DMS 273 (cell line): ENCODE data around the gene TECPR1.
"Not testable (repeated sequence)": the region's sequence is repeated elsewhere in the genome, so short reads cannot be mapped to it uniquely, and the experiment has no call there.

Experiments
- DNase-seq: peaks from one replicate; lab custom pipeline; 2025; ENCODE audit not compliant: unreplicated experiment; lab: John Stamatoyannopoulos, UW

The TECPR1 gene

DNA sequence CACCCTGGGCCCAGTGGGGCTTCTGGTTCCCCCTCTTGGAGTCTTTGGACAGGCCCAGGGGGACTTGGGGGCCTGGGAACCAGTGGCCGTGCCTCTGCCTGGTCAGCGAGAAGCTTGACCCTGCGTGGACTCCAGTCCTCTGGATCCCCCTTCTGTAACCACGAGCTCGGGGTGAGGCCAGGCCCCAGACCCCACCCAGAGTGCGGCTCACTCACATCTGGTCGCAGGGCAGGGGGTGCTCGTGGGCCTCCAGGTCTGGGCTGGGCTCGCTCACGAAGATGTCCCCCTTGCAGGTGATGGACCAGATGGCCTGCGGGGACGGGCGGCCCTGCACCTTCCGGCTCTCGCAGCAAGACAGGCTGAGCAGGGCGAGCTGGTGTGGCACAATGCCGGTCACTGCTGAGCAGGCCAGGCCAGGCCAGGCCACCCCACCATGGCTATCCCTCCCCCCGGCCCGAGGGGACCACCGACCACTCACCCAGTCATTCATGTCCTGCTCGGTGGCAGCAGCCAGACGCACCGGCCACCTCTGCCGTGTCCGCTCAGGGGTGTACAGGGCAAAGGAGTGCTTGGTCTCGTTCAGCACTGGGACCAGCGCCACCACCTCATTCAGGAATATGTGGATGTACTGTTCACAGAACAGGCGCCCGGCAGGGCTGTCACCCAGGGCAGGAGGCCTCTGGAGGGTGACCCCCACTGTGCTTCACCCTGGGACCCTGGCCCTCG is 21.1 kb downstream of the TECPR1 start:
- no peak for DNase-seq

DNA sequence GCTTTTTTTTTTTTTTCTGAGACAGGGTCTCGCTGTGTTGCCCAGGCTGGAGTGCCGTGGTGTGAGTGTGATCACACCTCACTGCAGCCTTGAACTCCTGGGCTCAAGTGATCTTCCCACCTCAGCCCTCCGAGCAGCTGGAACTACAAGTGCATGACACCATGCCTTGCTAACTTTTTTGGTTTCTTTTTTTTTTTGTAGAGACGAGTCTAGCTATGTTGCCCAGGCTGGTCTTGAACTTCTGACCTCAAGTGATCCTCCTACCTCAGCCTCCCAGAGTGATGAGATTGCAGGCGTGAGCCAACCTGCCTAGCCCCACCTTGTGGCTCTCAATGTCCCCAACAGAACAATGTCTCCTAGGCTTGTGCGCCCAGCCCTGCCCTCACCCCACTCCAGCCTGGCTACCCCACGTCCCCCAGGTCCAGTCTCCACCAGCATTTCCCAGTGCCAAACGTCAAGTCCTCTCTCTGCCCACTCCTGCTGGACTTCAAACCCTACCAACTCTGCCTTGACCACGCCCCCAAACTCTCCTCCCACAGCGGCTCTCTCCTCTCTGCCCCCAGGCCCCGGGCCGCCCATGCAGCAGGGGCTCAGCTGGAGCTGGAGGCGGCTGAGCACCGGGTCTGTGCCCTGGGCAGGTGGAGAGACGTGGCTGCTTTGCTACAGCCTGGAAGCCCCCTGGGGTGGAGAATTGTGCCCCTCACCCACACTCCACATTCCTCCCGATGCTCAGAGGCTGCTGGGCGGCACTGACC is 21.9 kb downstream of the TECPR1 start:
- DNase-seq = no peak

DNA sequence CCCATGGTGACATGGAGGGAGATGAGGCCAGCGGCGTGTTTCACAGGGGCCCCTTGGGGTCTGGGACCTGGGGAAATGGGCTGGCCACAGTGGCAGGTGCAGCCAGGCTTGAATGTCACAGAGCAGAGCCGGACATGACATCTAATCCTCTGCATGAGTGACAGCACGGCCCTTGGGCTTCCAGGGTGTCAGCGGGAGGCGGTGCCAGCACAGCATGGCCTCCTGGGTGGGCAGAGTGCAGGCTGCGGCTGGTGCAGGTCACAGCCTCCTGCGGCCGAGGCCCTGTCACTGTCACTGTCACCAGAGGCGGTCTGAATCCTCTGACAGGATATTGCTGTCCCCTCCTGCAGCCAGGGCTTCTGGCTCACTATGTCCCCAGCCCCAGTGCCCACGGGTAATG is 22.6 kb downstream of the TECPR1 start:
- DNase-seq = no peak

DNA sequence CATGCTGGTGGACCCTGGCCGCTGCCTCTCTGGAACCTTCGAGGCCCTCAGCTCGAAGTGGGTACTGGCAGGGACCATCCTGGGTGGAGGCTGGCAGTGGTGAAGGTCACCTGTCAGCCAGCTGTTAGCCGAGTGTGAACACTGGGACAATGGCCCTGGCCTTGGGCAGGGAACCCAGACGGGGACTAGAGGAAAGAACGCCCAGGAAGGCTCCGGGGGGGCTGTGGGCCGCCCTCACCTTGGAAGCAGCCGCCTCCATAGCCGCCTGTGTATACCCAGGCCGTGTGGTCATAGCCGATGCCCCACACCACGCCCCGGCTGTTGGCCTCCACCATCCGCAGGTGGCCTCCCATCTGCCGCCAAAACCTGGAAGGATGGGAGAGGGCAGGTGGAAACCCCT is 23.2 kb downstream of the TECPR1 start:
- DNase-seq = no peak

DNA sequence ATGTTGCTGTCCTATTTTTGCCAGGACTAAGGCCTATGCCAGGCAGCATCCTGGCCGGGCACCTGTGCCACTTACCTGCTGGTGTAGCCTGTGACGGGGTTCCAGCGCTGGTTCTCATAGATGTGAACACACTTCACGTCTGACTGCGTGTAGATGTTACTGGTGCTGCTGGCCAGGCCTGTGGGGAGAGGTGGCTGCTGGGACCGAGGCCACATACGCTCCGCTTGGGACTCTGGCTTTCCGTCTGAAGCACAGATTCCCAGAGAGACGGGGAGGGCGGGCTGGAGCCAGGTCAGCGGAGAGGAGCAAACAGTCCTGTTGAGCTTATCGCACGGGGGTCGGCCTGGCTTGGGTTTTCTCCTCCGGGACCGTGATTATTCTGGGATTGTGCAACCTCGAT is 24.1 kb downstream of the TECPR1 start:
- no peak for DNase-seq

DNA sequence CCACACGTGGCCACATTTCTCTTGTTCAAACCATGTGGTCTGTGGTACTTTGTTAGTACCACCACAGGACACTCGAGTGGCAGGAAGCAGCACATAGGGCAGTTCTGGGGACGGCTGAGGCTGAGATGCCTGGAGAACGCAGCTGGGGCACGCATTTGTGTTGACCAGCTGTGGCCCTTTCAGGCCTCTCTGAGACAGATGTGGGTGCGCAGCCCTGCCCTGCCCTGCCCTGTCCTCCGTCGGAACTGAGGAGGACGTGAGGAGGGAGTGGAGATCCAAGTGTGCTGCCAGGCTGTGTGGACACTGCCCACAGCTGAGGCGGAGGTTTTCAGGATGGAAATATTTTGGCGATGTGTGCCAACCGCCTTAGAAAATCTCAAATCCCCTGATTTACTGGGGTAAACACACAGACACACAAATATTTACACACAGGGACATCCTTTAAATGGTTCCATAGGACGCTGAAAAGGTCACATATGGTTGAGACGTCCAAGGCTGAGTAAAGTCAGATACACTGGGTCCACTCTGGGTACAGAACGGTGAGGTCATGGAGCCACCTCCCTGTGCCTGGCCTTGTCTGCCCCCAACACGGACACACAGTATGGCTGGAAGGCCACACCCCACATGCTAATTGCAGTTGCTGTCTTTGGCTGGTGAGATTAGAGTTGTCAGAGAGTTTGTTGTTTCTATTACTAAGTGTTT is 26.0 kb downstream of the TECPR1 start:
- no peak for DNase-seq

DNA sequence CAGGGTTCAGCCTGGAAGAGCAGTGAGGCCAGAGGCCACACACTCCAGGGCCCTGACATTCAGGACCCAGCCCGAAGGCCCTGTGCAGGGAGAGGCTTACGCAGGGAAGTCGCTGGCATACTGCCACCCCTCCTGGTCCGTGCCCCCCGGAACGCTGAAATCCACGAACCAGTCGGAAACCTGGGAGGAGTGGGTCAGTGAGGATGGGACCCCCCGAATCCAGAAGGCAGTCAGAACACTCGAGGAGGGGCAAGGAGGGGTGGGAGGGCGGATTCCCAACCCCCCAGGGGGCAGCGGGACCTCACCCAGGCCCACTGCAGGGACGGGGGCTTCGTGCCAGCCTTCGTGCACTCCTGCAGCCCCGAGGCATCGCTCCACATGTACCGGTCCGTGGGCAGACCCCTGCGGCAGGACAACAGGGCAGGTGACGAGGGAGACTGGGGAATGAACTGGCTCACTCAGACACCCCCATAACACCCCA is 27.3 kb downstream of the TECPR1 start:
- no peak for DNase-seq

DNA sequence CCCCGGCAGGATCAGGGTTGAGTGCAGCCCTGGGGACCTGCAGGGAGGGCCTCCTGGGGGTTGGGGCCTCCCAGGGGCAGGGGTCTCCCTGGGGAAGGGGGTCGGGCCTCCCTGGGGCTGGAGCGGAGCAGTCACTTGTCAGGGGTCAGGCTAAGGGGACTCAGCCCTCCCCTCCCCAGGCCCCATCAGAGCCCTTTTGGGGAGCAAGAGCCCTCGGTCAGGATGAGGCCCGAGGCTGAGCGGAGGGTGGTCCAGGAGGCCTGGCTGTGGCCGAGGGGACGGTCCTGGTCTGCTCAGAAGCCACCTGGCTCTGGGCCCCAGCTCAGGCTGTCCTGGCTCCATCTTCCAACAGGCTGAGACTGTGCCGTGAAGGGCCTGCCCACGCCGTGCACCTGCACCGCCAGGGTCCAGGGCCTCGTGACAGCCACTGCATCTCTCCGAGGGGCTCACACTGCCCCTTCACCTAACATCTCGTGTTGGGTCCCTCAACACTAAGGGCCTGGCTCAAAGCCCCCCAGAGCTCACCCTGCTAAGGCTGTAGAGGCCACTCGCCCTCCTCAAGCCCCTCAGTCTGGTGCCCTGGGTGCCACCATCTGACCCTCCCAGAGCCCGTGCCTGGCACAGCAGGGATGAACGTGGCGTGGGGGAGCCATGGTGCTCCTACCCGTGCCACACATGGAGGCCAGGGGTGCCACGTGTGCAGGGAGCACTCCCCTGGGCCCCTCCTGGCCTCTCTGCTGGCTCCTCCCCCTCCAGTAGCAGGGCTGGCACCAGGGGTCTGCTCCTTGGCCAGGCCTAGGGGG is 27.9 kb downstream of the TECPR1 start:
- no peak for DNase-seq

DNA sequence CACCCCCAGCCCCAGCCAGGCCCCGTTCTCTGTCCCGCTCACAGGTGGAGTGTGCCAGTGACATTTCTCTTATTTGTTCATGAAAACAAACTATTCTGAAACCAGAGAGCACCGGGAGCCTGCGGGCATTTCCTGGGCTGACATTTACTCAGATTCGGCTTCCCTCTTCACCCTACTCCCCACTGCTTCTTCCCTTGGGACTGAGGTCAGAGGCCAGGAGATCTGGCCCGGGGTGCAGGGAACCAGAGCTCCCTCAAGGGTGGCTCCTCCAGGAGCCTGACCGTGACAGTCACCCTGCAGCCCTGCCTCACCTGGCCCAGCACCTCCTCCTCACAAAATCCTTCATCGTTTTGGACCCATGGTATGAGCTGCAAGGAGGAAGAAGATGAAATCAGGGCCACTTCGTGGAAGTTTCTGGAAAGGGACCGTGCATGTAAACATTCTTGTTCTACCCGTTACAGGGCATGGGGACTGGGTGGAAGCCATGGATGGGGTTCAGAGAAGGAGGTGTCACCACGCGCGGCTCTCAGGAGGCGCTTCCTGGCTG is 28.6 kb downstream of the TECPR1 start:
- DNase-seq = no peak

DNA sequence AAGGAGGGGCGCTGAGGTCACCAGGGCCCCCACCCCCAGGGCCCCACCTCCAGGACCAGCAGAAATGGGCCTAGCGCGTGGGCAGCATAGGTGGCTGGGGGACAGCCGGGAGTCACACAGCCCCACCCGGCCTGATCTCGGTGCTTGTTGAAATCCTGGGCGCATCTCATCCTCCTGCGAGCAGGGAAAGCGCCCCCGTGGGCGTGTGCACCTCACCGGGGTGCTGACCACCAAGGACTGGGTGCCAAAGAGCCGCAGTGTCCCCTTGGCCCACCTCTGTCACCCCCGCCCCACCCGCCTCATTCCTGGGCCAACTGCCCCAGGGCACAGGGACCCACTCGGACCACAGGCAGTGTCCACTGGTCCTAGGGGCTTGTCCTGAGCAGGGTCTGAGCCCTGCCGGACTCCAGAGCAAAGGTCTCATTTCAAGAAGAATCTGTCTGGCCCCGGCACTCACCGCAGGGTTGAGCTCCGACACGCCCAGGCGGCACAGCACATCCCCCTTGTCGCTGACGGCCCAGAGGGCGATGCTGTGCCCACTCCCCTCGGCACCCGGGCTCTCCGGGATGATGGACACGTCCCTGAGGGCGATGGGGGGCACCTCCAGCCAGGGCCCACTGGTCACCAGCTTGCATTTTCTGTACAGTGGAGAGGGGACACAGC is 29.4 kb downstream of the TECPR1 start:
- DNase-seq = no peak

DNA sequence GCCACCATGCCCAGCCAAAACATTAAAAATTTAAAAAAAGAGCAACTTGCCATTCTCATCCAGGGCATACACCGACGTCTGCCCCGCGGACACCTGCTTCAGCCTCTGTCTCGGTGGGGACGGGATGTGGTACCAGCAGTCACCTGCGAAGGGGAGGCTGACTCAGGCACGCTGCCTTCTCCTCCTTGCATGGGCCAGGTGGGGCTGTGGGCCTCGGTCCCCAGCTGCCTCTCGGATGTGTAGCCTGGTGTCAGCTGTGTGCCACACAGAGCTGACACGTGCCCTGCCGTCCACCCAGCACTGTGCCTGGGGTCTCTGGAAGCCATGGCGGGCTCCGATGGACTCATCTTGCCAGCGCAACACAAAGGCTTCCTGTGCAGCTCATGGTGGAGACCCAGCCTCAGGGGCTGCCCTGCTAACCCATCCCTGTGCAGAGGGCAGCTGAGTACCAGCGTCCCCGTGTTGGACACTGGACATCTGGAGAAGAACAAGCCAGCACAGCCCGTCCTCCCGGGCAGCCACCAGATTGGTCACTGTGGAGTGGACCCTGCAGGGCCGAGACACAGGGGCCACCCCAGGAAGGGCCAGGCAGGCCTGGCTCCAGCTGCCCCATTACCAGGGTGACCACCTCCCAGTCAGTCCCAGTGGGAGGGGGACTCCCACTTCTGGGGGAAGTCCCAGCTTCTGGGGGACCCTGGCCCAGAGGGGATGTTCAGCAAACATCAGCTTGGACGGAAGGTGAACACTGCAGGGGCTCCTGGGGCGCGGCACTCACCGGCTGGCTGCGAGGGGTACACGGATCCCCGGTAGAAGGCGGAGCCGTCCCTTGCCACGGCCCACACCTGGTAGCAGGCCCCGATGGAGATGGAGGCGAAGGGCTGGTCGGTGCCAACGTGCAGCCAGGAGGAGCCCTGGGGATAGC is 30.2 kb downstream of the TECPR1 start:
- DNase-seq = no peak

DNA sequence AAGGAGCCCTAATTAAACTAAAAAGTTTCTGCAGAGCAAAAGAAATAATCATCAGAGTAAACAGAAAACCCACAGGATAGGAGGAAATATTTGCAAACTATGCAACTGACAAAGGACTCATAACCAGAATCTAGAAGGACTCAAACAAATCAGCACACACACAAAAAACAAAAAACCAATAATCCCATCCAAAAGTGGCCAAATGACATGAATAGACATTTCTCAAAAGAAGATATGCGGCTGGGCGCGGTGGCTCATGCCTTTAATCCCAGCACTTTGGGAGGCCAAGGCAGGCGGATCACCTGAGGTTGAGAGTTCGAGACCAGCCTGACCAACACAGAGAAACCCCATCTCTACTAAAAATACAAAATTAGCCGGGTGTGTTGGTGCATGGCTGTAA is 32.6 kb downstream of the TECPR1 start:
- DNase-seq = not testable (repeated sequence)

DNA sequence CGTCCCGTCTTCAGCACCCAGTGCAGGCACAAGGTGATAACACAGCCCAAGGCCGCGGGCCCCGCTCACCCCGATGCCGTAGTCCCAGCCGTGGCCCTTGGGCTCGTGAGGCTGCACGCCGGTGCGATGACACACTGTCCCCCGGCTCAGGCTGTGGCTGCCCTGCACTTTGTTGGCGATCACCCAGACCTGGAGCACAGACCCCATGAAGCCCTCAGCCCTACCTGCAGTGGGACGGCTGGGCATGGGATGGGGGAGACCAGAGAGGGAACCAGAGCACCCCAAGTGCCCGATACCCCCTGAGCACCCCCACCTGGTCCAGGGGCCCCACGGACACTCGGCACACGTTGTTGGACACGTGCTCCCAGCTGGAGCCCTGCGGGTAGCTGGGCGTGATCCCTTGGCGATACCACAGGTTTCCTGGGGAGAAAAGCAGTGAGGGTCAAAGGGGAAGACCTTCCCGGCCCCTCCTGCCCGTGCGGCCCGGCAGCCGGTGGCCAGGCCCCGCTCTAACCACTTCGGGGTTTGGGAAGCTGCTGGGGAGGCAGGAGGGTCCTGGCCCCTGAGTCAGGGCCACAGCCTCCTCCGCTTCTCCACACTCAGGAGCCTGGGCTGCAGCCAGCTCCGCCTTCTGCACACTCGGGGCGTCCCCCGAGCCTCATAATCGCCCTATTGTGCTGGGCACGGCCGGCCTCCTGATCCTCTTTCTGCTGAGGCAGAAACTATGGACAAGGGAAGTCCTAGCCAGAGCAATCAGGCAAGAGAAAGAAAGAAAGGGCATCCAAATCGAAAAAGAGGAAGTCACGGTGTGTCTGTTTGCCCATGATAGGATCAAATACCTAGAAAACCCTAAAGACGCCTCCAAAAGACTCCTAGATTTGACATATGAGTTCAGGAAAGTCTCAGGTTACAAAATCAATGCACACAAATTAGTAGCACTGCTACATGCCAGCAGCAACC is 34.1 kb downstream of the TECPR1 start:
- peak; percentile 39 for DNase-seq

DNA sequence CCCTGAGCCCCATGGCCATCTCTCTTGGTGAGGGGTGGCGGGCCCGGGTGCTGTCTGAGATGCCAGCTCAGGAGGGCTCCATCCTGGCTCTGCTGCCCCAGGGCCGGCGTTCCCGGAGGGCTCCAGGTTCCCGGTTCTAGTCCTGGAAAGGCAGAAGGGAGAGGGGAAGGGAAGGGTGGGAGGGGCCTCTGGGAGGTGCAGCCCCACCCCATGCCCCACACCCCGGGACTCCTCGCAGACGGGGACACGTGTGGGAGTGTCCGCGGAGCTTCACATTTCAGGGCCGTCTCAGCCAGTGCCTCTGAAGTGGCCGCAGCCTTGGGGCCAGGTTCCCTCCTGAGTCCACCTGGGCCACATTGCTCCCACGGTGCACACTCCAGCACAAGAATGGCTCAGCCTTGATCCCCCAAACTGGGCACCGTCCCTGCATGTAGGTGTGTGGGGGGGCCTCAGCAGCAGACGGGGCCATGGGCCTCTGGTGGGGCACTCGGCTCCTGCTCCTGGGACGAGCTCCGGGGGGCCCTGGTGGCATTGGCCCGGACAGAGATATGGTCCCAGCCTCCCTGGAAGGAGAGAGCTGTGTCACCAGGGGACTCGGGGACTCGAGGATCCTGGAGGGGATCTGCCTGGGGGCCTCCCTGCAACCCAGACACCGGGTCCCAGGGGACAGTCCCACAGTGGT is 35.0 kb downstream of the TECPR1 start:
- no peak for DNase-seq

DNA sequence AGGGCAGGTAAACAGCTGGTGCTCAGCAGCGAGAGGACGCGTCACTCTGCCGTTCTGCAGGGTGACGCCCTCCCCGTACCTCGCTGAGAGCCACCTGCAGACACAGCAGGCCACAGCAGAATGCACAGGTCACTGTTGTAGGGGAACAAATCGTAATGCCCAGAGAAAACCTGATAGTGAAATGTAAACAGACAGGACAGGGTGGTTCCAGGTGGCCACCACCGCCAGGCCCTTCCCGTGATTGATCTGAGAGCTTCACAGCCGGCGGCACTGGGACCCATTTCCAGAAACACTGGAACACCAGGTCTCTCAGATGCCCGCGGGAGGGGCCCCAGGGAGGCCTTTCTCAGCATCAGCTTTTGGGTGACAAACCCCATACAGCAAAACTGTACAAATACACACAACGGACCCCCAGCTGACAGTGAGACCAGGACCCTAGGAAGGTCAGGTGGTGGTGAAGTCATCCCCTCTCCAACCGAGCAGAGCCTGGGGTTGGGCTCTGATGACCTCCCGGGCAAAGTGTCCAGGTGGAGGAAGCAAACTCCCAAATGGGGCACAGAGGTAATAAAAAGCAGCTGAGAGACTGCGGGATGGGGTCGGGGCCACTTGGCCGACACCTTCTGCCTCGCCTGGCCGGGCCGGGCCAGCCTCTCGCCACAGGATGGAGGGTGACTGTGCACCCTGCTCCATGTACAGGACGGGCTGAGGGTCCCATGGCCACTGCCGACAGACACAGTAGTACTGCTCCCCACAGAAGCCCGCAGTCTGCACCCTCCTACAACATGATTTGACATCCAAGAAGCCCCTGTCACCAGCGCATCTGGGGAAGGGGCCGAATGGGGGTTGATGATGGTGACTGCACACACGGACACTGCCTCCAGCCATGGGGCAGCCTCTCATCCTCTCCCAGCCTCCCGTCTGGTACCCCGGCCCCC is 36.2 kb downstream of the TECPR1 start:
- no peak for DNase-seq

DNA sequence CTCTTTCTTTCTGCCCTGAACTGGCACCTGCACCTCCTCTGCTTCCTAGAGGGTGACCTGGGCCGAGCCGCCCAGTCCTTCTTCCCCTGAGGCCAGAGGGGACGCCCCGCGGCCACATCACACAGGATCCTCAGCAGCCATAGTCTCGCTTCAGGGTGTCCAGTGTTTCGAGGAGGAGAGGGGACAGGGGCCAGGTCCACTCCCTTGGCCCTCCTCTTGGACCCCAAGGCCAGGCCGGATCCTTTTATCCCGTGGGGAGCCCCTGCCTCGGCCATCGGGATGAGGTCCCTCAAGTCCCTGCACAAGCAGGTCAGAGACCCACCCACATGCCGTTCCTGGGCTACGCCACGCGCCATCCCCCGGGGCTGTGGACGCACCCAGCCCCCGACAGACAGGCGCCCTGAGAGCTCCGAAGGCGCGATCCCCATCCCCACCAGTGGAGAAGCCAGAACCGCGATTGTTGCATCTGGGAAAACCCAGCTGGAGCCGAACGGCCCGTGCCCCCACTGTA is 37.2 kb downstream of the TECPR1 start:
- no peak for DNase-seq
